Measurements from ENCODE around the gene FOLR3. TPM values are rescaled to one million over a fixed set of nuclear protein-coding genes. Genes with fewer than 3 reads are reported as not detected.

Gene FOLR3
- total RNA-seq, 1 donor from 2014 or later: 0.18 TPM

DNA sequence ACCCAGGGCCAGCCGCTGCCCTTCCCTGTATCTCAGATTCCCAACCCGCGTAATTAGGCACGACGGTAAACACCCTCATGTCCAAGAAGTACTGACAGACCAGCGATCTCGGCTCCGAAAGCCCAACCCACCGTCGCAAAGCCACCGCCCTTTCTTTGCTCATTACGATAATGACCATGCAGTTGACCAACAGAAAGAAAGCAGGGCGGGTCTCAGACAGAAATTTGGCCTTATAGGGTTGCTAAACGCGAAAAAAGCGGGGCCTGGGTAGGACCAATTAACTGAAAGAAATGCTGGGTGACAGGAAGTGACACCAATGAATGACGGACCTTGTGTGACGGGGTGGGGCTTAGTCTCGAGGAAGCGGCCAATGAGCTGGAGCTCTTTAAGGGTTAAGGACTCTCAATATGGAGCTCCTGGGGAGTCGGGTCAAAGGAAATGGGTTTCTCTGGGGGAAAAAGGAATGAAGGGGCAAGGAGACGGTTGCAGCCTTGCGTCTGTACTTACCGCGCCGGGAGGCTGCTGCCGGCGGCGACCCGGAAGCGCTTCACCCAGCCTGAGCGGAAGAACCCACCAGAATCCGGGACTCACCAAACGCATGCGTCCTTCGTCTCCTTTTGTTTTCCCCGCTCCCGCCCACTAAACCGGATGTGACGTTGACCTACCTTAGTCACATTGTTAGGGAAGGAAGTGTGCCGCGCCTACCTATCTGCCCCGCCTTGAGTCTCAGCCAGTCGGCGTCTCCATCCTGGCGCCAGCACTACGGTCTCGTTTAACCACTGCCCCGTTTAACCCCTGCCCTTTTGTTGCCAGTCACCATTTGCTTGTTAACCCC, 23.2 kb upstream of the FOLR3 start, which contains the start of gene ANAPC15:
ANAPC15 (minus strand) TSS at position 553 of the 835 bp plus-strand sequence. CDS start 1,419 bp downstream, outside the sequence.
- Mint-ChIP-seq H3K36me3 (ENCODE audit: low read depth) (peaks cover 12% of the 10 kb centered on the region), H3K27ac (peak within 1 kb of the TSS; percentile 98), H3K9me3 (no peaks in the 10 kb centered on the region), H3K4me1 (ENCODE audit: low read depth) (peaks cover 16% of the 10 kb centered on the region), H3K27me3 (ENCODE audit: low read depth) (no peaks in the 10 kb centered on the region), H3K4me3 (ENCODE audit: low read depth) (peak within 1 kb of the TSS; percentile 89)
- intact Hi-C loops (cut with micrococcal nuclease): loop anchor here (1.0 kb wide), 5 partner anchors 9 to 111 kb away; partner anchors contain the start of genes LAMTOR1, LRRC51 and NUMA1
- DNase-seq (ENCODE audit: low spot score): peak; percentile 98

DNA sequence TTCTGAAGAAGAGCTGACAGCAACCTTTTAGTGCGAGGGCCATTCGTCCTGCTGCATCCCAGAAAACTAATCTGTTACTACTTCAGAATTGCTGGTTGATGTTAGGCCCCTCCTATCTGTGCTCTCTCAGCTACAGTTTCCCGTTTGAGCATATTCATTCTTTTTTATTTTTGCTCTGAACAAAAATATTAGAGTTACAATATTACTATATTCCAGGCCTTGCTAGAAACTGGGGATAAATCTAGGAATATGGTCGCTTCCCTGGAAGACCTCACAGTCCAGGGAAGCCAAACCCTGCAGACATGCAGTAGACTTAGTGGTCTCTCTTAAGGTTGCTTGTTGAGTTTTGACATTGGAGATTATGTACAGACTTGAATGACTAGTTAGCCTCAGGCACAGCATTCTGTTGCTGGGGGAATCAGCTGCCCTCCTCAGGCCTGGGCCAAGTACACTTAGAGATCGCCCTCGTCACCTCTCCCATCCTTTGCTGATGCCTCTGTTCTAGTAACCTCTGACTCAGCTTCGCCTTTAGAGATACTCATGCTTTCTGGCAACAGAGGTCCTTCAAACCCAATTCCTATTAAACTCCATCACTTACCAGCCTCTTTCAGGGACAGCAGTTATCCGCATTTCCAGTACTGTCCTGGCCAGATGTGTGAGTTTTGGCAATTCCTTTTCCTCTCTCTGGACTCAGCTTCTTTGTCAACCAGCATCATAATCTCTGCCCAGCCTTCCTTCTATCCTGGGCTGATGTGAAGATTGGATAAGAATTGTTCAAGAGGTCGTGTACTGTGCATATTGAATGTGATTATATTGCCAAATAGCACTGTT, 22.3 kb upstream of the FOLR3 start:
- no peaks in the 10 kb centered on the region for H3K27me3 Mint-ChIP-seq (ENCODE audit: low read depth)
- intact Hi-C loops (cut with micrococcal nuclease): loop anchor here (1.0 kb wide), 5 partner anchors 10 to 110 kb away; partner anchors contain the start of genes LAMTOR1, LRRC51 and NUMA1
- peaks cover 16% of the 10 kb centered on the region for H3K4me1 Mint-ChIP-seq (ENCODE audit: low read depth)
- peaks cover 10% of the 10 kb centered on the region for H3K36me3 Mint-ChIP-seq (ENCODE audit: low read depth)
- peak overlapping the region; percentile 98 for H3K27ac Mint-ChIP-seq
- peak overlapping the region; percentile 89 for H3K4me3 Mint-ChIP-seq (ENCODE audit: low read depth)
- H3K9me3 Mint-ChIP-seq: no peaks in the 10 kb centered on the region
- no peak for DNase-seq (ENCODE audit: low spot score)

DNA sequence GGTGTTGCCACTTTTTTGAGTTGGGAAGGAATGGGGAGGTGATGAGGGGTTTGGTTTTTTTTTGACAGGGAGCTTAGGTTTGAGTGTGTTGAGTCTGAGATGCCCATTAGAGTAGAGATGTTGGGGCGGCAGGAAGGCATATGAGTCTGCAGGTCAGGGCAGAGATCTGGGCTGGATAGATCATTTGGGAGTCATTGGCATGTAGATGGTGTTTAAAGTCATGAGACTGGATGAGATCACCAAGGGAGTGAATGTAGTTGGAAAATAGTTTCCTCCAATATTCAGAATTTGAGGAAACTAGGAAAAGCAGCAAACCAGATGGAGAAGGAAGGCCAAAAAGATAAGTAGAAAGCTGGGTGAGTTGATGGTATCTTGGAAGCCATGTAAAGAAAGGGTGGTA, 21.0 kb upstream of the FOLR3 start:
- Mint-ChIP-seq H3K9me3 (no peaks in the 10 kb centered on the region), H3K27ac (no peak overlapping the region), H3K36me3 (ENCODE audit: low read depth) (peaks cover 10% of the 10 kb centered on the region), H3K4me1 (ENCODE audit: low read depth) (peaks cover 16% of the 10 kb centered on the region), H3K4me3 (ENCODE audit: low read depth) (no peak overlapping the region), H3K27me3 (ENCODE audit: low read depth) (no peaks in the 10 kb centered on the region)
- no peak for DNase-seq (ENCODE audit: low spot score)
- intact Hi-C loops (cut with micrococcal nuclease): no loop called here

DNA sequence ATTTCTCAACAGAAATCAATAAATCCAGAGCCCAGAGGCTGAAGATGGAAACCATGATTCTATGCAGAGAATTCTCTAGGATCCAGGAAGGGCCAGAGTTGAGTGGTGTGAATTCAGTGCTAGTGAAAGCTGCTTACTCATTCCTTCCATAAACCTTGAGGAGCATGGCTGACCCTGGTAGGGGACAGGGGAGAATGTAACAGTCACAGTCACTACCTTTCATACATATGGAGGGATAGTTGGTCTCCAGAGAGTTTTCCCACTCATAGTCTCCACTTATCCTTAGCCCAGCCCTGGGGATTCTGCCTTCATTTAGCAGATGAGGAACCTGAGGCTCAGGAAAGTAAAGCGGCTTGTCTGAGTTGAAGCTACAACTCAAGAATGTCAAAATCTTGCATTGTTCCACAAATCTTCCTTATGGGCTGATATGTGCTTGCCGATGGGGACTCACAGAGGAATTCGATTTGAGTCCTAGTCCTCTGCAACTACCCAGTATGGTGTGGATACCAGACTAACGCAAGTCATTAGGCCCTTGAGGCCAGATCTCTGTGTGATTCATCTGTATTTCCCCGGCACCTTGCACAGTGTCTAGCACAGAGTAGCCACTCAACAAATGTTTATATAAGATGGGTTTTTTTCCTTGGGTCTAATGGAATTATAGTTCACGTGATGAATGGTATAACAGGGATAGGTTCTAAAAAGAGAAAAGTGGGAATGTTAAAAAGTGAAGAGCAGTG, 19.3 kb upstream of the FOLR3 start:
- peaks cover 13% of the 10 kb centered on the region for H3K4me1 Mint-ChIP-seq (ENCODE audit: low read depth)
- H3K27ac Mint-ChIP-seq: no peak overlapping the region
- no peak for DNase-seq (ENCODE audit: low spot score)
- no peaks in the 10 kb centered on the region for H3K27me3 Mint-ChIP-seq (ENCODE audit: low read depth)
- intact Hi-C loops (cut with micrococcal nuclease): no loop called here
- no peak overlapping the region for H3K4me3 Mint-ChIP-seq (ENCODE audit: low read depth)
- no peaks in the 10 kb centered on the region for H3K9me3 Mint-ChIP-seq
- H3K36me3 Mint-ChIP-seq (ENCODE audit: low read depth): no peaks in the 10 kb centered on the region

DNA sequence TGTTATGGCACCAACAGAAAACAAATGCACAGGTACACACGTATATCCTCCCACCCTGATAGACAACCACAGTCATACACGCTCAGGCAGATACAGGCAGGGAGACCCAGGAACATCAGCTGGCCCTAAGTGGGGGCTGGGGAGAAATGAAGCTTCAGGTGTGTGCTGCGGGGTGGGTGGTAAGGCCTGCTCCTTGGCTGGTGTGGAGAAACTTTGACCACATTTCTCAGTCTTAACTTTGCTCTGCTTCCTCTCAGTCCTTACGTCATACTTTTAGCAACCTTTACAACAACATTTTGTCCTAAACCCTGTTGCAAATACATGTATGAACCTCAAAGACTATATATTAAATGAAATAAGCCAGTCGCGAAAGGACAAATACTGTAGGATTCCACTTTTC, 16.3 kb upstream of the FOLR3 start:
- Mint-ChIP-seq H3K27ac (no peak overlapping the region), H3K4me3 (ENCODE audit: low read depth) (no peak overlapping the region), H3K9me3 (no peaks in the 10 kb centered on the region), H3K4me1 (ENCODE audit: low read depth) (peaks cover 1% of the 10 kb centered on the region), H3K27me3 (ENCODE audit: low read depth) (peaks cover 2% of the 10 kb centered on the region), H3K36me3 (ENCODE audit: low read depth) (peaks cover under 1% of the 10 kb centered on the region)
- intact Hi-C loops (cut with micrococcal nuclease): no loop called here
- DNase-seq (ENCODE audit: low spot score): no peak

DNA sequence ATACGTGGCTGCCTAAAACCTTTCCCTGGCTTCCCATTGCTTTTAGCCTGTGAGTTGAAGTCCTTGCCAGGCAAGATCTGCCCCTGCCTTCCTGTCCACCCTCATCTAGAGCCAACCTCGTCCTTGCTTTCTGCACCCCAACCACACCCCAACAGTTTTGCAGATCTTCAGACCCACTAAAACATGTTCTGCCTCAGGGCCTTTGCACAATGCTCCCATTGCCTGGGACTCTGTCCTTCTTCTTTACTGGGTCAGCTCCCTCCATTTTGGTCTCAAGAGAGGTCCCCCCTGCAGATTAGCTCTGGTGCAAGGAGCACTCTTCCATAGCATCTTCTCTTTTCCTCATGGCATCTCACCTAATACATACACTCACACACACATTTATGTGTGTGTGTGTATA, 14.6 kb upstream of the FOLR3 start:
- H3K4me3 Mint-ChIP-seq (ENCODE audit: low read depth): no peak overlapping the region
- intact Hi-C loops (cut with micrococcal nuclease): no loop called here
- H3K9me3 Mint-ChIP-seq: no peaks in the 10 kb centered on the region
- H3K27me3 Mint-ChIP-seq (ENCODE audit: low read depth): peaks cover 2% of the 10 kb centered on the region
- H3K27ac Mint-ChIP-seq: no peak overlapping the region
- peaks cover 2% of the 10 kb centered on the region for H3K36me3 Mint-ChIP-seq (ENCODE audit: low read depth)
- DNase-seq (ENCODE audit: low spot score): no peak
- H3K4me1 Mint-ChIP-seq (ENCODE audit: low read depth): peaks cover 1% of the 10 kb centered on the region

DNA sequence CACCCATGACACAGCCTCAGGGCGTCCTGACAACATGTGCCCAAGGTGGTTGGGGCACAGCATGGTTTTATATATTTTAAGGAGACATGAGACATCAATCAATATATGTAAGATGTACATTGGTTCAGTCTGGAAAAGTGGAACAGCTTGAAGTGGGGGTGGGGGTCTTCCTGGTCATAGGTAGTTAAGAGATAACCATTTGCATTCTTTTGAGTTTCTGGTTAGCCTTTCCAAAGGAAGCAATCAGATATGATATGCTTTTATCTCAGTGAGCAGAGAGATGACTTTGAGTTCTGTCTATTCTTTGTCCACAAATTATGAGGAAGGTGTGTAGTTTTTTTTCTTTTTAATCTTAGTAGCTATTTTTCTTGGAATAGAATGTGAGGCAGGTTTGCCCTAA, 12.9 kb upstream of the FOLR3 start:
- H3K36me3 Mint-ChIP-seq (ENCODE audit: low read depth): peaks cover 2% of the 10 kb centered on the region
- intact Hi-C loops (cut with micrococcal nuclease): no loop called here
- no peak for DNase-seq (ENCODE audit: low spot score)

DNA sequence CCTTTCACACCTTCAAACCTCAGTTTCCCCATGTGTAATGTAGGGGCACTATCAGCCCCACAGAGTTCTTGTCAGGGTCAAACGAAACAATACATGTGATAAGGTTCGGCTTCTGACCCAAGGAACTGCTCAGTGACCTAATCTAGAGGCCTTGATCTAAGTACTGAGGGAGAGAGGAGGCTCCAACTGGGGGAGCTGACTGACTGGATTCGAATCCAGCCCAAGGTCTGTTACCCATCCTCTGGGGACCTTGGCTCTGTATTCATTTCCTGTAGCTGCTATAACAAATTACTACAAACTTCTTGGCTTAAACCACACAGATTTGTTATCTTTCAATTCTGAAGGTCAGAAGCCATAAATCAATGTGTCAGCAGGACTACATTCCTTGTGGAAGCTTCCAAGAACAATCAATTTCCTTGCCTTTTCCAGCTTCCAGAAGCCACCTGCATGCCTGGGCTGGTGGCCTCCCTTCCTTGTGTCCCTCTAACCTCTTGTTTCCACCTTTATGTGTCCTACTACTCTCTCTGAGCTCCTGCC, 12.3 kb upstream of the FOLR3 start:
- H3K27me3 Mint-ChIP-seq (ENCODE audit: low read depth): peaks cover 2% of the 10 kb centered on the region
- intact Hi-C loops (cut with micrococcal nuclease): no loop called here
- H3K4me1 Mint-ChIP-seq (ENCODE audit: low read depth): peaks cover 1% of the 10 kb centered on the region
- DNase-seq (ENCODE audit: low spot score): no peak
- H3K36me3 Mint-ChIP-seq (ENCODE audit: low read depth): peaks cover 2% of the 10 kb centered on the region
- peaks cover 7% of the 10 kb centered on the region for H3K9me3 Mint-ChIP-seq
- no peak overlapping the region for H3K4me3 Mint-ChIP-seq (ENCODE audit: low read depth)
- H3K27ac Mint-ChIP-seq: no peak overlapping the region

More for the DNA sequence above, 12.9 kb upstream of the FOLR3 start:
- Mint-ChIP-seq H3K9me3 (peaks cover 3% of the 10 kb centered on the region), H3K27me3 (ENCODE audit: low read depth) (peaks cover 2% of the 10 kb centered on the region), H3K4me3 (ENCODE audit: low read depth) (no peak overlapping the region), H3K4me1 (ENCODE audit: low read depth) (peaks cover 1% of the 10 kb centered on the region), H3K27ac (no peak overlapping the region)

DNA sequence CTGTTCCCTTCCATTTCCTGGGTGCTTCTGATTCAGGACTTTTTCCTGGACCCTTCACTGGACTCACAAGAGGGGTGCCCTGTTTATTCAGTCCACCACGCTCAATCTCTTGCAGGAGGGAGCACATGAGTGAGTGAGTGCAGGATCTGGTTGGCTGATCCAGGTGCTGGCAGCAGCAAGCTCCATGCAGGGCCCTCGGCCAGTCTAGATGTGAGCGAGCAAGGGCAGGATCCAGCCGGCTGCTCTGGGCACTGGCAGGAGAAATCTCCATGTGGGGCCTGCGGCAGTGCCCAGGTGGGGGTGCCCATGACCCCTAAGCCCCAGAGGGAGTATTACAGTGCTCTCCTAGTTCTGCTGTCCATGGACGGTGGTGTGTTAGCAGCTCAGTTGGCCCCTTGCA, 11.5 kb upstream of the FOLR3 start:
- Mint-ChIP-seq H3K27me3 (ENCODE audit: low read depth) (peaks cover 6% of the 10 kb centered on the region), H3K4me1 (ENCODE audit: low read depth) (peaks cover 1% of the 10 kb centered on the region), H3K9me3 (peaks cover 15% of the 10 kb centered on the region), H3K36me3 (ENCODE audit: low read depth) (peaks cover 8% of the 10 kb centered on the region), H3K27ac (no peak overlapping the region), H3K4me3 (ENCODE audit: low read depth) (no peak overlapping the region)
- intact Hi-C loops (cut with micrococcal nuclease): no loop called here
- no peak for DNase-seq (ENCODE audit: low spot score)

DNA sequence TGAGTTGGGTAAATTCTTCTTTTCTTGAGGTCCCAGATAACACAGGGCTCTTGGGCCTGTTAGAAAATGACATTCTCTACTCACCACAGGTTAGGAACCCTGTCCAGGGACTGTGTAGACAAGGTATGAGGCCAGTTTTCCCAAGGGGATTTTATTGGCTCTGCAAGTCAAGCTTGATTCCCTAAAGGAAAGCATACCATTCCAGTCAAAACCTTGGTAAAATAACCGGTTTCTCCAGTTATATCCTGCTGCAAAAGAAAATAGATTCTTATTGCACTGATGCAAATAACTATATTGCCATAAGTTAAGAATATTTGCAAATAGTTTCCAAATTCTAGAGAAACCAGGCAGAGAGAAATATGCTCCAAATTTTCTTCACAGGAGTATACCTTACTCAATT, 9.6 kb upstream of the FOLR3 start:
- Mint-ChIP-seq H3K4me1 (ENCODE audit: low read depth) (peaks cover 1% of the 10 kb centered on the region), H3K27ac (no peak overlapping the region), H3K9me3 (peaks cover 20% of the 10 kb centered on the region), H3K4me3 (ENCODE audit: low read depth) (no peak overlapping the region), H3K36me3 (ENCODE audit: low read depth) (peaks cover 11% of the 10 kb centered on the region), H3K27me3 (ENCODE audit: low read depth) (peaks cover 12% of the 10 kb centered on the region)
- DNase-seq (ENCODE audit: low spot score): no peak
- intact Hi-C loops (cut with micrococcal nuclease): no loop called here

DNA sequence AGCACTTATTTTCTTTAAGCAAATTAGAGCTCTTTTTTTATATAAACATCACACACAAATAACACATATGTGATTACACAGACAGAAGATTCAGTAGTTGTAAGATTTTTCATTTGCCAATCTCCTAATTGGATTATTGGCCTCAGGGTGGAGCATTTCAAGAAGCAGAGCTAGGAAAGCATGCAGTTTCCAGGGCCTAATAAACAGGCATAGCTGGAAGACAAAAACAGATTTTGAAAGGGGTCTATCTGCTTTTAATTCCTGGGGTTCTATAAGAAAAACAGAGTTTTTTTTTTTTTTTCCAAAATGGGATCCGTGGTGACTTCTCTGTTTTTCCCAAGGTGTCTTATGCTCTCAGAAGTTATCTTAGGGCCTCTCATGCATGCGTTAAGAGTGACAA, 7.6 kb upstream of the FOLR3 start:
- no peak overlapping the region for H3K27ac Mint-ChIP-seq
- peaks cover 1% of the 10 kb centered on the region for H3K4me1 Mint-ChIP-seq (ENCODE audit: low read depth)
- peaks cover 20% of the 10 kb centered on the region for H3K9me3 Mint-ChIP-seq
- no peak overlapping the region for H3K4me3 Mint-ChIP-seq (ENCODE audit: low read depth)
- DNase-seq (ENCODE audit: low spot score): no peak
- H3K27me3 Mint-ChIP-seq (ENCODE audit: low read depth): peaks cover 20% of the 10 kb centered on the region
- intact Hi-C loops (cut with micrococcal nuclease): no loop called here
- peaks cover 11% of the 10 kb centered on the region for H3K36me3 Mint-ChIP-seq (ENCODE audit: low read depth)

DNA sequence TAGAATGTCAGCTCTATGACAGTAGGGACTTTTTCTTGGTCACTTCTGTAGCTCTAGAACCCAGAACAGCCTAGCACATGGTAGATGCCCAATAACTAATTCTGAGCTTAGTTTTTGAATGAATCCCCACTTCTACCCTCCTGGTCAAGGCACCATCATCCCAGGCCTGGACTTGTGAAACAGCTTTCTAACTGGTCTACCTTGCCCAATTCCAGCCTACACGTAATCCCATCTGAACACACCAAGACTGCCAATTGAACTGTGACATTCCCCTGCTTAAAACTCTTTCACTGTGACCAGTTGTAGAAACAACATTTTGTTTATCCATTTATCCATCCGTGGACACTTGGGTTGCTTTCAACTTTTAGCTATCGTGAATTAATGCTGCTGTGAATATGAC, 6.1 kb upstream of the FOLR3 start:
- Mint-ChIP-seq H3K27ac (no peak overlapping the region), H3K4me3 (ENCODE audit: low read depth) (no peak overlapping the region), H3K4me1 (ENCODE audit: low read depth) (no peaks in the 10 kb centered on the region), H3K27me3 (ENCODE audit: low read depth) (peaks cover 25% of the 10 kb centered on the region), H3K9me3 (peaks cover 20% of the 10 kb centered on the region), H3K36me3 (ENCODE audit: low read depth) (peaks cover 9% of the 10 kb centered on the region)
- intact Hi-C loops (cut with micrococcal nuclease): no loop called here
- DNase-seq (ENCODE audit: low spot score): no peak
